ENCODE data around the gene SLC38A3.

The SLC38A3 gene

DNA sequence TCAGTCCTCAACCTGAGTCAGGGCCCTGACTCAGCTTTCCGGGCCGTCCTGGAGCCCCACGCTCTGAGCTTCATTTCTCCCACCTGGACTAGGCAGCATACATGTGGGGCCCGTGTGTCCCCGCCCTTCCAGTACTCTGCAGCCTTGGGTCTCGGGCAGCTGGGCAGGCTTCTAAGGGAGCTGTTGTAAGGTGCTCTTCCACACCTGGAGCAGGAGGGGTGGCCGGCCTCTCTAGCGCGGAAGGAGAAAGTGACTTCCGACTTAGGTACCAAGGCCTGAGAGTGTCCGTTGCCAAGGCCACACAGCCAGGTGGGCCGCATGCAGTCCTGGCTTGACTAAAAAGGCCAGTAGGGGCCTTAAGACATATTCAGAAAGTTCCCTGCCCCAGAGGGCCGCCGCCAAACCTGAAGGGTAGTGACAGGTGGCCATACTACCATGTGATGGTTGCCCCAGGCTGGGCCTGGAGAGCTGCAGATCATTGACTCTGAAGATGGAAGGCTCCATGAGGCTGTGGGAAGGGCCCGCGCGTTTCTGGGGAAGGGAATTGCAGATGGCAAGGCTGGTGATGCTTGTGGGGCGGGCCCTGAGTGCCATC, 54.5 kb downstream of the SLC38A3 start:
- DNase-seq: no peak
- peak overlapping the region; percentile 50 for H2AK5ac ChIP-seq (ENCODE audit: low read length, severe bottlenecking)
- peak overlapping the region; percentile 35 to 47 for H3K4ac ChIP-seq (ENCODE audit: low read depth in 1 of 2, low read length in 2 of 2)
- 65% methylated on average over 18 of the region's 18 CpGs for WGBS
- H2BK12ac ChIP-seq (ENCODE audit: low read length in 2 of 2): peak overlapping the region; percentile 37 to 51
- H2BK15ac ChIP-seq (ENCODE audit: low read depth, poor library complexity, severe bottlenecking): no peak overlapping the region
- no peak overlapping the region for H4K91ac ChIP-seq (ENCODE audit: low read length)
- H3K36me3 ChIP-seq (ENCODE audit: control insufficient read depth in 1 of 2, insufficient read depth in 2 of 2, low read depth in 1 of 2, low read length in 2 of 2): peaks cover 47 to 51% of the 10 kb centered on the region in 2 experiments
- H3K18ac ChIP-seq (ENCODE audit: low read depth in 1 of 2, low read length in 2 of 2): no peak overlapping the region
- peak overlapping the region; percentile 29 for H4K8ac ChIP-seq (ENCODE audit: low read length)
- H3K9me3 ChIP-seq (ENCODE audit: control insufficient read depth, low read length): no peaks in the 10 kb centered on the region
- peak overlapping the region; percentile 91 for H3K9ac ChIP-seq (ENCODE audit: low read length)
- H3K4me3 ChIP-seq (ENCODE audit: insufficient read depth in 1 of 2, low read depth in 1 of 2, low read length in 2 of 2): peak overlapping the region in 1 of 2 experiments; percentile 56
- no peak overlapping the region for H3K14ac ChIP-seq (ENCODE audit: low read length in 2 of 2)
- H3K27me3 ChIP-seq (ENCODE audit: control insufficient read depth in 1 of 2, insufficient read depth in 1 of 2, low read length in 2 of 2): no peaks in the 10 kb centered on the region
- H3K27ac ChIP-seq (ENCODE audit: low read length, poor library complexity, severe bottlenecking): peak overlapping the region; percentile 47
- H2AFZ ChIP-seq (ENCODE audit: low read depth, low read length): no peak overlapping the region
- H2BK120ac ChIP-seq (ENCODE audit: low read depth, low read length): no peak overlapping the region
- H2BK5ac ChIP-seq (ENCODE audit: low read depth, low read length, poor library complexity, severe bottlenecking): no peak overlapping the region
- no peak overlapping the region for H3K4me2 ChIP-seq (ENCODE audit: low read length, poor library complexity, severe bottlenecking)
- no peak overlapping the region for H3K23ac ChIP-seq (ENCODE audit: low read length in 2 of 2)
- peaks cover 21% of the 10 kb centered on the region for H3K79me1 ChIP-seq (replicated peaks; ENCODE audit: low read length, poor library complexity, severe bottlenecking)
- H3K4me1 ChIP-seq (ENCODE audit: control insufficient read depth, insufficient read depth, low read depth, low read length): peaks cover 52% of the 10 kb centered on the region

DNA sequence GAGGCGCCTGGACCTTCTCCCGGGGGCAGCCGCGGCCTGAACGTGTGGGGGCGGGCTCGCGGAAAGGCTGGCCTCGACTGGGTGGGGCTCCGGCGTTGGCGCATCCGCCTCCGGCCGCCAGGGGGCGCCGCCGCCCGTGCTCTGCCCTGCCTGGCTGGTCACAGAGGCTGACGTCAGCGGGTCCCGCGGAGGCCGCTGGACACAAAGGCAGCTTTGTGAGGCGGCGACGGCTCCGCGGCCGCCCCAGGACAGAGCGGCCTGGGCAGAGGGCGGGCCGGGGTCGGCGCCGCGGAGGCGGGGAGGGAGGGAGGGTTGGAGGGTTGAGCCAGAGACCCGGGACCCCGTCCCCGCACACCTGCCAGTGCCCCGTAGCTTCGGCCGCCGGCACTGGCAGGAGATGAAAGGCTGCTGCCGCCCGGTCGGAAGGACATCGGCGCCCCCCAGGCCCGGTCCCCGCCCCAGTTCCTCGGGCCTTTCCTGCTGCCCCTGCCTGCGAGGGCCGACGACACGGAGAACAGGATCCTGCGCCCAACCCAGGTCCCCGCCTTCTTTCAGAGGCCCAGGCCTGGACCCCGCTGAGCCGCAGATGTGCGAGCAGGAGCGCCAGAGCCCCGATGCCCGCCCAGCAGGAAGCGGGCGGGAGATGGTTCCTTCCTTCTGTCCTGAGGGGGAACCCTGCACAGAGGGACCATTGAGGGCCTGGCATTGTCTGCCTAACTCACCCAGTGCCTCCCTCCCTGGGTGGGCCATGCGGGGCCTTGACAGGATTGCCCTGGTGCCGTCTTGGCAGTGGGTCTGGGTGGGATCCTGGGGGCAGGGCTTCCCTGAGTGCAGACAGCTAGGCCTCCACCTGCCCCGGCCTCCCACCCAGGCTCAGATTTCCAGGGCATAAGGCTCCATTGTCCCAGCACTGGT, 55.2 kb downstream of the SLC38A3 start:
- H2BK120ac ChIP-seq (ENCODE audit: low read depth, low read length): peak overlapping the region; percentile 87
- H3K14ac ChIP-seq (ENCODE audit: low read length in 2 of 2): peak overlapping the region in 1 of 2 experiments; percentile 73
- peak overlapping the region; percentile 54 to 78 for H3K4me3 ChIP-seq (ENCODE audit: insufficient read depth in 1 of 2, low read depth in 1 of 2, low read length in 2 of 2)
- peak overlapping the region; percentile 94 for H2AK5ac ChIP-seq (ENCODE audit: low read length, severe bottlenecking)
- H3K79me1 ChIP-seq (replicated peaks; ENCODE audit: low read length, poor library complexity, severe bottlenecking): peaks cover 20% of the 10 kb centered on the region
- H3K9me3 ChIP-seq (ENCODE audit: control insufficient read depth, low read length): no peaks in the 10 kb centered on the region
- H3K27me3 ChIP-seq (ENCODE audit: control insufficient read depth in 1 of 2, insufficient read depth in 1 of 2, low read length in 2 of 2): no peaks in the 10 kb centered on the region
- H3K4me2 ChIP-seq (ENCODE audit: low read length, poor library complexity, severe bottlenecking): peak overlapping the region; percentile 79
- peak overlapping the region; percentile 99 for H4K91ac ChIP-seq (ENCODE audit: low read length)
- peak; percentile 88 for DNase-seq
- H3K4ac ChIP-seq (ENCODE audit: low read depth in 1 of 2, low read length in 2 of 2): peak overlapping the region; percentile 94
- H3K36me3 ChIP-seq (ENCODE audit: control insufficient read depth in 1 of 2, insufficient read depth in 2 of 2, low read depth in 1 of 2, low read length in 2 of 2): peaks cover 39 to 43% of the 10 kb centered on the region in 2 experiments
- H4K8ac ChIP-seq (ENCODE audit: low read length): peak overlapping the region; percentile 92
- H2BK15ac ChIP-seq (ENCODE audit: low read depth, poor library complexity, severe bottlenecking): peak overlapping the region; percentile 73
- WGBS: 5% methylated on average over 51 of the region's 70 CpGs
- peaks cover 50% of the 10 kb centered on the region for H3K4me1 ChIP-seq (ENCODE audit: control insufficient read depth, insufficient read depth, low read depth, low read length)
- H2BK12ac ChIP-seq (ENCODE audit: low read length in 2 of 2): peak overlapping the region in 1 of 2 experiments; percentile 59
- H3K27ac ChIP-seq (ENCODE audit: low read length, poor library complexity, severe bottlenecking): peak overlapping the region; percentile 91
- peak overlapping the region in 1 of 2 experiments; percentile 98 for H3K23ac ChIP-seq (ENCODE audit: low read length in 2 of 2)
- peak overlapping the region; percentile 92 for H2BK5ac ChIP-seq (ENCODE audit: low read depth, low read length, poor library complexity, severe bottlenecking)
- H3K9ac ChIP-seq (ENCODE audit: low read length): peak overlapping the region; percentile 91
- H2AFZ ChIP-seq (ENCODE audit: low read depth, low read length): no peak overlapping the region
- peak overlapping the region; percentile 81 to 96 for H3K18ac ChIP-seq (ENCODE audit: low read depth in 1 of 2, low read length in 2 of 2)

DNA sequence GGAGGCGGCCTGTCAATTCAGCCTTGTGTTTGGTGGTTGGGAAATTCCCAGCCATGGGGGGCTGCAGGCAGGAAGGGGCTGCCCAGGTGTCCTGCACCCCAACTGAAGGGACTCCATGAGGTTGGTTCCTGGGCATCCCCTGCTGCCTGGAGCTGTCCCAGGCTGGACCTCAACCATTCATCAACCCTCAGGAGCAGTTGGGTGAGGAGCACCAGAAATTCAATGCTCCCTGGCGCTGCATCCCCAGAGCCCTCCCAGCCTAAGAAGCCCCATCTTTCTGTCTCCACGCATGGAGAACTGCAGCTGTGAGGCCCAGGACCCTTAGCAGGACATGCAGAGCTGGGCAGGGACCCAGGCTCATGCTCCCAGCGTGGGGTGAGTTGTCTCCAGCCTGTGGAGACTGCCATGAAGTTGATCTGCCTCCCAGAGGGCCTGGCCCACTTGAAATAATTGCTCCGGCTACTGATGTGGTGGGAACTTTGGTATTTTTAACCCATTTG, 55.9 kb downstream of the SLC38A3 start:
- Histone ChIP-seq H2BK120ac (ENCODE audit: low read depth, low read length) (peak overlapping the region; percentile 87), H3K27me3 (ENCODE audit: control insufficient read depth in 1 of 2, insufficient read depth in 1 of 2, low read length in 2 of 2) (no peaks in the 10 kb centered on the region), H3K4me1 (ENCODE audit: control insufficient read depth, insufficient read depth, low read depth, low read length) (peaks cover 55% of the 10 kb centered on the region), H3K4me3 (ENCODE audit: insufficient read depth in 1 of 2, low read depth in 1 of 2, low read length in 2 of 2) (peak overlapping the region in 1 of 2 experiments; percentile 78), H3K36me3 (ENCODE audit: control insufficient read depth in 1 of 2, insufficient read depth in 2 of 2, low read depth in 1 of 2, low read length in 2 of 2) (peaks cover 35 to 38% of the 10 kb centered on the region in 2 experiments), H2AFZ (ENCODE audit: low read depth, low read length) (no peak overlapping the region), H4K8ac (ENCODE audit: low read length) (peak overlapping the region; percentile 92), H2BK15ac (ENCODE audit: low read depth, poor library complexity, severe bottlenecking) (peak overlapping the region; percentile 73), H3K79me1 (replicated peaks; ENCODE audit: low read length, poor library complexity, severe bottlenecking) (peaks cover 19% of the 10 kb centered on the region), H2AK5ac (ENCODE audit: low read length, severe bottlenecking) (peak overlapping the region; percentile 94), H4K91ac (ENCODE audit: low read length) (peak overlapping the region; percentile 99), H3K4ac (ENCODE audit: low read depth in 1 of 2, low read length in 2 of 2) (peak overlapping the region; percentile 94), H3K23ac (ENCODE audit: low read length in 2 of 2) (peak overlapping the region in 1 of 2 experiments; percentile 14), H3K4me2 (ENCODE audit: low read length, poor library complexity, severe bottlenecking) (peak overlapping the region; percentile 79), H3K9me3 (ENCODE audit: control insufficient read depth, low read length) (no peaks in the 10 kb centered on the region), H2BK12ac (ENCODE audit: low read length in 2 of 2) (peak overlapping the region in 1 of 2 experiments; percentile 59), H3K27ac (ENCODE audit: low read length, poor library complexity, severe bottlenecking) (peak overlapping the region; percentile 91), H3K14ac (ENCODE audit: low read length in 2 of 2) (peak overlapping the region in 1 of 2 experiments; percentile 73), H3K18ac (ENCODE audit: low read depth in 1 of 2, low read length in 2 of 2) (peak overlapping the region; percentile 81 to 96), H2BK5ac (ENCODE audit: low read depth, low read length, poor library complexity, severe bottlenecking) (no peak overlapping the region), H3K9ac (ENCODE audit: low read length) (peak overlapping the region; percentile 91)
- peak; percentile 68 for DNase-seq
- 73% methylated on average over 5 of the region's 5 CpGs for WGBS

All from mesenchymal stem cell (in vitro differentiated cells and primary cell).